ENCODE data around the gene HMCN2. TPM values are rescaled to one million over a fixed set of nuclear protein-coding genes. Genes with fewer than 3 reads are reported as not detected.

HMCN2 gene
- total and polyA plus RNA-seq, 9 donors, result 0.12 to 4.2 (median 0.98) TPM

- no peak for DNase-seq
- no peak overlapping the region for H3K4me3 ChIP-seq
- no peak overlapping the region for H3K27ac ChIP-seq
- no peaks in the 10 kb centered on the region for H3K9me3 ChIP-seq
- no peaks in the 10 kb centered on the region for H3K27me3 ChIP-seq
- H3K36me3 ChIP-seq, result no peaks in the 10 kb centered on the region
- TF ChIP-seq EP300 (IDR thresholded peaks at IDR 0.05) (no peak), CTCF (IDR thresholded peaks at IDR 0.05) (no peak), POLR2A (IDR thresholded peaks at IDR 0.05) (no peak)
- intact Hi-C loops (cut with DNase I), result no loop called here
- H3K4me1 ChIP-seq (ENCODE audit: insufficient read depth), result no peaks in the 10 kb centered on the region
- 88 to 91% (median 90%) methylated on average over 5 of the region's 5 CpGs for WGBS, 3 donors
Observed at GRCh38 chr9:130267930-130268329, 2.4 kb downstream of the HMCN2 start.

- Histone ChIP-seq H3K4me3 (no peak overlapping the region), H3K27ac (no peak overlapping the region), H3K4me1 (ENCODE audit: insufficient read depth) (no peaks in the 10 kb centered on the region), H3K27me3 (no peaks in the 10 kb centered on the region), H3K36me3 (no peaks in the 10 kb centered on the region), H3K9me3 (no peaks in the 10 kb centered on the region)
- intact Hi-C loops (cut with DNase I), result no loop called here
- WGBS, 3 donors, result 61 to 68% (median 67%) methylated on average over 16 of the region's 16 CpGs
- no peak for DNase-seq
- TF ChIP-seq POLR2A (IDR thresholded peaks at IDR 0.05) (no peak), EP300 (IDR thresholded peaks at IDR 0.05) (no peak), CTCF (IDR thresholded peaks at IDR 0.05) (no peak)
Observed at GRCh38 chr9:130268521-130269211, 3.1 kb downstream of the HMCN2 start.

- no peak for TF ChIP-seq POLR2A (IDR thresholded peaks at IDR 0.05)
- no peak for TF ChIP-seq EP300 (IDR thresholded peaks at IDR 0.05)
- no peak for TF ChIP-seq CTCF (IDR thresholded peaks at IDR 0.05)
- H3K9me3 ChIP-seq, result no peaks in the 10 kb centered on the region
- H3K27me3 ChIP-seq, result no peaks in the 10 kb centered on the region
- no peaks in the 10 kb centered on the region for H3K4me1 ChIP-seq (ENCODE audit: insufficient read depth)
- DNase-seq, result no peak
- no peaks in the 10 kb centered on the region for H3K36me3 ChIP-seq
- intact Hi-C loops (cut with DNase I), result no loop called here
- 26 to 39% (median 29%) methylated on average over 6 of the region's 6 CpGs for WGBS, 3 donors
- no peak overlapping the region for H3K27ac ChIP-seq
- no peak overlapping the region for H3K4me3 ChIP-seq
Observed at GRCh38 chr9:130271473-130271872, 5.9 kb downstream of the HMCN2 start.

GRCh38 chr9:130275156-130275555 is 9.6 kb downstream of the HMCN2 start:
- TF ChIP-seq CTCF (IDR thresholded peaks at IDR 0.05) (no peak), EP300 (IDR thresholded peaks at IDR 0.05) (no peak), POLR2A (IDR thresholded peaks at IDR 0.05) (no peak)
- Histone ChIP-seq H3K4me3 (no peak overlapping the region), H3K9me3 (no peaks in the 10 kb centered on the region), H3K27me3 (no peaks in the 10 kb centered on the region), H3K4me1 (ENCODE audit: insufficient read depth) (no peaks in the 10 kb centered on the region), H3K36me3 (no peaks in the 10 kb centered on the region), H3K27ac (no peak overlapping the region)
- 88 to 92% (median 89%) methylated on average over 9 of the region's 9 CpGs for WGBS, 3 donors
- intact Hi-C loops (cut with DNase I), result no loop called here
- DNase-seq, result no peak

Measured in ovary (tissue), 9 donors.